Left ventricle myocardium superior (tissue), 1 donor: Measurements from ENCODE around the gene VPS52. TPM values are rescaled to one million over a fixed set of nuclear protein-coding genes. Genes with fewer than 3 reads are reported as not detected.

ENCODE experiments used
- ATAC-seq: fragments of 200-7000 bp; cut with Tn5 transposase; one replicate; pipeline ENCODE4 v1.9.1; 2020; ENCODE audit warnings: mild to moderate bottlenecking, moderate library complexity
- DNase-seq: peaks from one replicate; pipeline ENCODE4 v3.0.0-alpha.2; 2020
- intact Hi-C: fragments of 100-400 bp; cut with micrococcal nuclease; formaldehyde crosslinking; loops from one replicate; pipeline ENCODE4 v1.11.0; 2022
- long read RNA-seq: library from polyadenylated mRNA; unstranded; transcript quantifications from one replicate; pipeline ENCODE4 v2.0.0, GENCODE V29; 2021
- total RNA-seq: library from RNA; stranded (reverse); fragmentation: NEBNext Ultra II Directional; extraction: Animal tissue kit (Norgen Biotek cat#: 25700); gene quantifications from one replicate; pipeline ENCODE4 v1.2.1, GENCODE V29; 2021
- donor health status: DM: no; HTN: yes; CAD: no; lungs with severe emphysema.

Gene VPS52
- total RNA-seq: 32.7 TPM
- long read RNA-seq, transcript VPS52-212 (20 exons, 2,960 nt): major isoform, 9 of 12 reads
- long read RNA-seq, partial matches to known transcripts: 1 of 12 reads
- long read RNA-seq, other reads (novel, unspliced or antisense): 2 of 12 reads

GRCh38 chr6:33271468-33272274, at the start of gene VPS52, which contains the start of gene RPS18:
Gene VPS52, minus strand, starts transcription at chr6:33271876. Its CDS starts 201 bp downstream, at chr6:33271675.
Gene RPS18, plus strand, starts transcription at chr6:33272075. Its CDS starts 45 bp downstream, at chr6:33272120.
- ATAC-seq: peak; percentile 96
- intact Hi-C loops: no loop called here
- DNase-seq: peak; percentile 91

GRCh38 chr6:33321227-33321626, 49.6 kb upstream of the VPS52 start:
- intact Hi-C loops: no loop called here

GRCh38 chr6:33320315-33321181, 48.9 kb upstream of the VPS52 start:
- ATAC-seq (no peak), DNase-seq (peak; percentile 77)
- intact Hi-C loops: no loop called here

More at GRCh38 chr6:33321227-33321626, 49.6 kb upstream of the VPS52 start:
- ATAC-seq (no peak), DNase-seq (no peak)

DNA sequence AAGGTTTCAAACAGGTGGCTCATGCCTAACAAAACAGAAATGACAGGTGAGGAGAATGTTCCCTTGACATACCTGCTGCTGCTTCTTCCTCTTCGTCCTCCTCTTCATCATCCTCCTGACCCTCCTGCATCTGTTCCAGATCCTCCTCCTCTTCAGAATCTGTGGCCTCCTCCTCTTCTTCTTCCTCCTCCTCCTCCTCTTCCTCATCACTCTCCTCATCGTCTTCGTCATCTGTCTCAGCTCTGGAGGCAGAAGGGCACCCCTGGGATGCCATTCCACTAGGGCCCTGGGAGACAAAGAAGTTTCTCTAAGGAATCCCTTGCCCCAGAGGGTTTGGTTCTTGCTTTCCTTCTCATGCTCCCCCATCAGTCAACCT, 48.3 kb upstream of the VPS52 start:
- ATAC-seq (no peak), DNase-seq (no peak)
- intact Hi-C loops: no loop called here

DNA sequence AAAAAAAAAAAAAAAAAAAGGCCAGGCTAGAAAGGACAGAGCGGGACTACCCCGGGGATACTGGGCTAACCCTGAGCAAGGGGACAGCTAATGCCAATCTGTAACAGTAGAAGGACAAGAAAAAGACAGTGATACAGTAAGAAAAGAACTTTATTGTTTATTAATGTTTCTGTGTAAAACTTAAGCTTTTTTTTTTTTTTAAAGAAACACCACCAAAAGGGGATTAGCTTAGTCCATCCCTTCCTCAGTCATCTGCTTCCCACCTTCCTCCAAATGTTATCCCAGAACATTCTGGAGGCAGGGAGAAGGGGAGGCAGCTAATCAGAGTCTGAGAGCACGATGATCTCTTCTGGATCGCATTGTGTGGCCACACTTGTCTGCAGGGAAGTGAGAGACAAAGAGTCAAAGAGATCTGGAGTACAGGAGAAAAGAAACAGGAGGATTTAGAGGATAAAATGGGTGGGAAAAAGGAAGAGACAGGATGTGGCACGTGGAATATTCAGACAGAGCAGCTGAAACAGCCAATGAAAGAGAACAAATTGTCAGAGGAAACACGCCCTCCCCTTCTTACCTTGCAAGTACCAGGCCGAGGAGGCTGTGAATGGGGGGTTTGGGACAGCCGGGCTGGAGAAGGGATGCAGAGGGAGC, 46.9 kb upstream of the VPS52 start:
- intact Hi-C loops: no loop called here

GRCh38 chr6:33317669-33318425, 46.2 kb upstream of the VPS52 start, which contains the start of gene ZBTB22:
Gene ZBTB22, minus strand, starts transcription at chr6:33317744. Its CDS starts 828 bp downstream, at chr6:33316916.
- intact Hi-C loops: no loop called here
- DNase-seq: peak; percentile 99
- peak; percentile 76 for ATAC-seq

More for the DNA sequence above, 46.9 kb upstream of the VPS52 start:
- DNase-seq (no peak), ATAC-seq (no peak)

GRCh38 chr6:33317419-33317668, 45.7 kb upstream of the VPS52 start:
- peak; percentile 4 for ATAC-seq
- DNase-seq: no peak
- intact Hi-C loops: no loop called here

DNA sequence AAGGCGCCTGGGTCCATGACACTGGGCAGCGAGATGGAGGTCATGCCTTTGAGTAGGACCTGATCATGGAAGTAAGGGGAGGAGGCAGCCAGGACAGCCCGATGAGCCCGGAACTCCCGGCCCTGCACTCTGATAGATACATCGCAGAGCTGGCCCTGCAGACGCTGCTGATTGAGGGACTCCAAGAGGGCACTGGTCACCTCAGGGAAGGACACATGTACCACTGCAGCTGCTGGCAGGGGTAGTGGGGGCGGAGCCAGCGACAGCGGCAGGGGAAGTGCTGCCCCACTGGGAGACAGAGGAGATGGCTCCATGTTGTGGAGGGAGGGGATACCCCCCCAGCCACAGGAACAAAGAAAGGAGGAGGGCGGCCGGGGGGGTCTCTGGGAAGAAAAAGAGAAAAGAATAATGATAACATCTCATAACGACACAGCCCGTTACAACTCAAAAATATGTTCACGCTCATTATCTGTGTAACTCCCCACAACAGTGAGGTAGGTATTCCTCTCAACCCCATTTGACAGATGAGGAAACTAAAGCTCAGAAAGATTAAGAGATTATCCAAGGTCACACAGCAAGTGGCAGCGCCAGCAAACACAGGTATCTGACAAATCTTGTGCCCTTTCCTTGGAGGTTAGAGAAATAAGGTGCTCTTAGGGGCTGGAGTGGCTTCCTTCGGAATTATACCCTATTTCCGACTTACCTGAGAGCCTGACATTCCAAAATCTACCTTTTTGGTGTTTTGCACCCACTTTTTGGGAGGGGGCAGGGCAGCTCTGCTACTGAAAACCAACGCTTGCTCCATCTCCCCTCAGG, 45.1 kb upstream of the VPS52 start:
- ATAC-seq (peak; percentile 0), DNase-seq (peak; percentile 68)
- intact Hi-C loops: no loop called here

DNA sequence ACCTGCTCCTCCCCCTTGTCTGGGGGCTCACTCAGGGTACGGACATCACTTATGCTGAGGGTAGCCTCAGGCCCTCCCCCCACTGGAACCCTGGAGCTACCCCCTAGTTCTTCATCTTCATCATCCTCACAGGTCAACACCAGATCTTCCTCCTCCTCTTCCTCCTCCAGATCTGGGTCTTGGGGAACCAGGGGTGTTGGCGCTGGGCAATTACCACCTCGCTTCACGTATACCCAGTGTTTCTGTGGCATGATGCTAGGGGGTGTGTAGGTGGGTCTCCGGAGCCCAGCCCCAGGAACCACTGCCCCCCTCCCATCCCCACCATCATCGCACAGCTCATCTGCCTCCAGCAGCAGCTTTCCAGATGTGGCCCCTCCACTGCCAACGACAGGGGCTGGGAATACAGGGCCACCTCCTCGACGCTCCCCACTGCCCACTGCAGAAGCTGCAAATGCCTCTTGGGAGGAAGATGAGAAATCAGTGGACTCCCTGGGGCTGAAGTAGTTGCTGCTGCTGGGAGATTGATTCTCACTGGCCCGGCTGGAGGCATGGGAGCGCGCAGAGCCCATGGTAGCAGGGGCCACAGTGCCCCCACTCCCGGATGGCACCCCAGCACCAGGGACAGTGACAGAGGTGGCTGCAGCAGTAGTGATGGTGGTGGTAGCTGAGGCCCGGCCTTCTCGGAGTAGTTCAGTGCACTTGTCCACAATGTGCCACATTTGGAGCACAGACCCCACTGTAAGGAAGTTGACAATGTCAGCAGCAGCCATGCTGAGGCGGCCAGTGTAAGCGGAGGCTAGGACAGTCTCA, 44.3 kb upstream of the VPS52 start:
- intact Hi-C loops: no loop called here
- DNase-seq (no peak), ATAC-seq (no peak)

- DNase-seq: peak; percentile 68
- ATAC-seq: no peak
- intact Hi-C loops: no loop called here
These were observed 43.5 kb upstream of the VPS52 start for GRCh38 chr6:33314943-33315792.

DNA sequence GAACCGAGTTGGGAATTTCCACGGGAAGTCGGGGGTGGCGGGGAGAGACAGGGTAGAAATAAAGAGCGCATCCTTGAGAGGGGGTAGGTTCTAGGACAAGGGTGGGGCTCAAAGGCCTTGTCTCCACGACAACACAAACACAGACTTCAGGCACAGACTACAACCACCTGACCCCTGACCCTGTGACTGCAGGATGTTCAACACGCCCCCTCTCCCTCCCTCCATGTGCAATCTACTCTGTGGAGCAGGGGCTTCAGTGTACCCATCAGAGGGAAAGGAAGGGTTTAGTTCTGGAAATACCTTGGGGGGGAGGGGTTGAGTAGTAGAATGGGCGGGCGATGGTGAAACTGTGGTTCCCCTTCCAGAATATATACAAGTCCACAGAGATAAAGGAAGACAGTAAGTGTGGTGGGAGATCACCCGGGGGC, 42.9 kb upstream of the VPS52 start:
- peak; percentile 58 for DNase-seq
- intact Hi-C loops: no loop called here
- ATAC-seq: peak; percentile 20

DNA sequence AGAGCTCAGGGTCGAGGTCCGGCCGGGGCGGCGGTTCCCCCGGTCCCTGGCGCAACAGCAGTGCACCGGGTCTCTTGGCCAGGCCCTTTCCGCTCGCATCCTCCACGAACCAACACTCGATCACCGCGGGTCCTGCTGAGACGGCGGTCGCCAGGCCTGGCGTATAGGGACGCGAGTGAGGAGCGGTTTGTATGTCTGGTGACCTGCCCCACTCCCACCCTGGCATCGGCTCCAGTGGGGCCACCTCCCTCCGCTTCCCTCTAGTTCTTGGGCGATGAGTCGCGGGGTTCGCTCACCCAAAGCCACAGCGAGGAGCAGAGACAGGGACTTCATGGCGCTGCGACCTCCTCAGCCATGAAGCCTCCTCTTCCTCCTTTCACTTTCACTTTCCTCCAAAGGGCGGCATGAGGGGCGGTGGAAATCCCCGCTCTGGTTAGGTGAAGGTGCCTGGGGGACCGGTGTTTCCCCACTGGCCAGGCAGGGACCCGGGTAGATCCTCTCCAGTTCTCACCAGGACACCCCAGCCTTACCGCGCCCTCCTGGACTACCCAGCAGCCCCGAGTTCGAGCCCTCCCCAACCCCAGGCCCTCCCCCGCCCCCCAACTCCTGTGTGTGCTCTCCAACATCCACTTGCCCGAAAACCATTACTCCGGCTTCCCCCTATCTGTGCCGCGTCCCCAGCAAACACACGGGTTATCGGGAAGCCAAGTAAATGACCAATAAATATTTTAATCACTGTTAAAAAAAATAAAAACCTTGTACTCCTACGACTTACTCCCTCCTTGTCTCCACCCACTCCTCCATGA, 42.2 kb upstream of the VPS52 start, which contains the start of gene TAPBP:
Gene TAPBP (minus strand): TSS at position 370 of the 806 bp plus-strand sequence. CDS start 37 bp downstream, at position 333.
- intact Hi-C loops: no loop called here
- DNase-seq (peak; percentile 73), ATAC-seq (peak; percentile 33)

- DNase-seq (peak; percentile 72), ATAC-seq (peak; percentile 5)
- intact Hi-C loops: no loop called here
These were observed 41.5 kb upstream of the VPS52 start for GRCh38 chr6:33313105-33313708.

- peak; percentile 9 for ATAC-seq
- DNase-seq: peak; percentile 48
- intact Hi-C loops: no loop called here
These were observed 40.9 kb upstream of the VPS52 start for GRCh38 chr6:33312361-33313104.
